ENCODE data around the gene NDUFAF7. TPM values are rescaled to one million over a fixed set of nuclear protein-coding genes. Genes with fewer than 3 reads are reported as not detected.

Gene NDUFAF7
- total RNA-seq, 4 donors from 2014 or later: 11.9 to 17.3 (median 12.5) TPM

GRCh38 chr2:37243435-37243834 is 12.0 kb downstream of the NDUFAF7 start:
- DNase-seq (ENCODE audit: low spot score) (no peak), ATAC-seq (ENCODE audit: low FRiP score) (no peak)
- no peak for TF ChIP-seq CTCF (IDR thresholded peaks at IDR 0.05)

- TF ChIP-seq CTCF (IDR thresholded peaks at IDR 0.05): no peak
- no peak for DNase-seq (ENCODE audit: low spot score)
- no peak for ATAC-seq (ENCODE audit: low FRiP score)
Measured at GRCh38 chr2:37244017-37244416, 12.6 kb downstream of the NDUFAF7 start.

- TF ChIP-seq CTCF (IDR thresholded peaks at IDR 0.05): no peak
- DNase-seq (ENCODE audit: low spot score): no peak
- ATAC-seq (ENCODE audit: low FRiP score): no peak
Measured at GRCh38 chr2:37244755-37245154, 13.3 kb downstream of the NDUFAF7 start.

- DNase-seq (ENCODE audit: low spot score) (no peak), ATAC-seq (ENCODE audit: low FRiP score) (no peak)
- no peak for TF ChIP-seq CTCF (IDR thresholded peaks at IDR 0.05)
Measured at GRCh38 chr2:37246205-37246604, 14.7 kb downstream of the NDUFAF7 start.

GRCh38 chr2:37250869-37251740 is 19.6 kb downstream of the NDUFAF7 start:
- ATAC-seq (ENCODE audit: low FRiP score) (no peak), DNase-seq (ENCODE audit: low spot score) (no peak)
- TF ChIP-seq CTCF (IDR thresholded peaks at IDR 0.05): no peak

- no peak for DNase-seq (ENCODE audit: low spot score)
- no peak for ATAC-seq (ENCODE audit: low FRiP score)
- no peak for TF ChIP-seq CTCF (IDR thresholded peaks at IDR 0.05)
Measured at GRCh38 chr2:37262522-37262921, 31.1 kb downstream of the NDUFAF7 start.

- DNase-seq (ENCODE audit: low spot score) (no peak), ATAC-seq (ENCODE audit: low FRiP score) (no peak)
- no peak for TF ChIP-seq CTCF (IDR thresholded peaks at IDR 0.05)
Measured at GRCh38 chr2:37263839-37264238, 32.4 kb downstream of the NDUFAF7 start.

All from omental fat pad (tissue), 4 donors.